Thyroid gland (tissue), 4 donors: ENCODE measurements around the gene ZNF888.
"Not testable (repeated sequence)": the region's sequence is repeated elsewhere in the genome, so short reads cannot be mapped to it uniquely, and the experiment has no call there.

Experiments used
- POLR2A ChIP-seq, 2 donors: fragments of 450-650 bp; IDR thresholded peaks; one replicate each; pipeline ENCODE4 v1.6.1; 2017; ENCODE audit warnings: antibody characterized with exemption in 2 of 2, mild to moderate bottlenecking in 2 of 2, moderate library complexity in 1 of 2
- TF ChIP-seq, protein P1 (sequence below), 6 experiments: fragments of 200-600 bp in 3 of 6; fragments of 450-650 bp in 3 of 6; sonication (generic) in 3 of 6; IDR thresholded peaks; one replicate each; pipeline ENCODE4 v1.5.1; 2016 to 2019; ENCODE audit warnings: antibody characterized with exemption in 6 of 6, mild to moderate bottlenecking in 2 of 6, inconsistent platforms in 1 of 6, moderate library complexity in 1 of 6

- TF ChIP-seq, protein P1, sequence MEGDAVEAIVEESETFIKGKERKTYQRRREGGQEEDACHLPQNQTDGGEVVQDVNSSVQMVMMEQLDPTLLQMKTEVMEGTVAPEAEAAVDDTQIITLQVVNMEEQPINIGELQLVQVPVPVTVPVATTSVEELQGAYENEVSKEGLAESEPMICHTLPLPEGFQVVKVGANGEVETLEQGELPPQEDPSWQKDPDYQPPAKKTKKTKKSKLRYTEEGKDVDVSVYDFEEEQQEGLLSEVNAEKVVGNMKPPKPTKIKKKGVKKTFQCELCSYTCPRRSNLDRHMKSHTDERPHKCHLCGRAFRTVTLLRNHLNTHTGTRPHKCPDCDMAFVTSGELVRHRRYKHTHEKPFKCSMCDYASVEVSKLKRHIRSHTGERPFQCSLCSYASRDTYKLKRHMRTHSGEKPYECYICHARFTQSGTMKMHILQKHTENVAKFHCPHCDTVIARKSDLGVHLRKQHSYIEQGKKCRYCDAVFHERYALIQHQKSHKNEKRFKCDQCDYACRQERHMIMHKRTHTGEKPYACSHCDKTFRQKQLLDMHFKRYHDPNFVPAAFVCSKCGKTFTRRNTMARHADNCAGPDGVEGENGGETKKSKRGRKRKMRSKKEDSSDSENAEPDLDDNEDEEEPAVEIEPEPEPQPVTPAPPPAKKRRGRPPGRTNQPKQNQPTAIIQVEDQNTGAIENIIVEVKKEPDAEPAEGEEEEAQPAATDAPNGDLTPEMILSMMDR (IDR thresholded peaks at IDR 0.05), result not testable (repeated sequence)
- TF ChIP-seq POLR2A (IDR thresholded peaks at IDR 0.05), result not testable (repeated sequence)
Observed at GRCh38 chr19:52856540-52857377, 66.5 kb downstream of the ZNF888 start.
